Measurements from ENCODE around the gene AKAP8.
A peak's percentile ranks its signal among the peaks of the same experiment; 100 is the strongest.

Gene AKAP8

DNA sequence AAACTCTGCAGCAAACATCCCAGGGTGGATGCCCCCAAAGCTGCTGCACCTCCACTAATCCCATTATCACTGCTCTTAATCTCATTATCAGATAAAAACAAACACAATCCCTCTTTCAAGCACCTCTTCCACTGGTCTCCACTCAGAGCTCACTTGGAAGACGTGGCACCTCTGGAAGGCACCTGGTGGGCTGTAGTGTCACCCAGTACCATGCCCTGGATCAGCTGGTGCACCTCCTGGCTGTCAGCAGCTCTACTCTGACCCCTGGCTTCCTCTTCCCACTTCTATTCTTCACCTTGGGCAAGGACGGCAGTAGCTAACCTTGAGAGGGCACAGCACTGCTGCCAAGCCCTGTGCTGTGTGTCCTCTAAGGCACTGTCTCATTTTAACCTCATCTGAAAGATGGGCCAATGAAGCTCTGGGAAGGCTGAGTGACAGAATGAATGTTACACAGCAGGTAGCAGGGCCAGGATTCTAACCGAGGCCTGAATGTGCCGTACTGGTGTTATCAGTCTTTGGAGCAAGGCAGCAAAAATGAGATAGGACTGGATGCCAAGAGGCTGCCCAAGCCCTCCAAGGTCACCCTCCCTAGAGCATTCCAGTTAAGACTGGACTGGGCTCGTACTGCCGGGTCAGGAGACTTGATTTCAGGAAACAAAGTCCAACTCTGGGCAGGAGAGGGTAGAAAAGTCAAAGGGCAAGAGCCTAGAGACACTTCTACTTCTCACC is 54.6 kb downstream of the AKAP8 start:
- Histone ChIP-seq H3K9me3 (ENCODE audit: low read length) (no peaks in the 10 kb centered on the region), H3K4me1 (ENCODE audit: insufficient read depth, low read length) (peaks cover 70% of the 10 kb centered on the region), H3K36me3 (ENCODE audit: insufficient read depth, low read length) (no peaks in the 10 kb centered on the region), H3K4me3 (ENCODE audit: low read depth in 1 of 2, low read length in 2 of 2) (no peak overlapping the region), H3K9ac (ENCODE audit: low read length) (peak overlapping the region; percentile 4), H3K27ac (ENCODE audit: low read depth, low read length) (no peak overlapping the region), H3K27me3 (ENCODE audit: control insufficient read depth in 1 of 2, insufficient read depth in 2 of 2, low read length in 2 of 2) (no peaks in the 10 kb centered on the region)

DNA sequence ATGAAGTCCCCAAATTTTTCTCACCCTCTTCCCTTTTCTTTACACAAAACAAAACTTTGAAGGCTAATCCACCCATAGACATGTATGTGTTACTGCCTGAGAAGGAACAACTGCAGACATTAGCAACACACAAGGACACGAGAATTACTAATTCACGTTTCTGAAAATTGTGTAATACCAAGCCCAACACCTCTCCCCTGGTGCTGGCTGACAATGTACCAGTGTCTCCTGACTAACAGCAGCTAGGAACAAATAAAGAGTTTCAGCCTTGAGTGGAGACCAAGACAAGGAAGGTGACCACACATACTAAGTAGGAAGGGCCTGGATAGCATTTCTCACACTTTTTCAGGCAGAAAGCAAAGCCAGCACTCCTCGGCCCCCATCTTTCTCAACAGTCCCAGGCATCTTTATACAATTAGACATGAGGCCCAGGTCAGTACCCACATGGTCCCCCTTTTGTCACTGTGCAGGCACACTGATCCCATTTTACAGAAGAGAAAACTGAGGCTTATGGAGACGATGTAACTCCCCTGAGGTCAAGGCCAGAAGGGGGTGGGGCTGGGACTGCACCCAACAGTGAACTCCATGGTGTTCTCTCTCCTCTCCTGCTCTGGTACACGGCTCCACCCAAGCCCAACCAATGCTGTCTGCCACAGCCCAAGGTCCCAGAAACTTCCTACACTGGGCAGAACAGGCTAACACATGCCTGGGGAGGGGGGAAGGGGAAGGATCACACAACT is 55.9 kb downstream of the AKAP8 start:
- peak overlapping the region; percentile 4 for H3K9ac ChIP-seq (ENCODE audit: low read length)
- H3K27ac ChIP-seq (ENCODE audit: low read depth, low read length): no peak overlapping the region
- no peaks in the 10 kb centered on the region for H3K27me3 ChIP-seq (ENCODE audit: control insufficient read depth in 1 of 2, insufficient read depth in 2 of 2, low read length in 2 of 2)
- H3K9me3 ChIP-seq (ENCODE audit: low read length): no peaks in the 10 kb centered on the region
- H3K4me3 ChIP-seq (ENCODE audit: low read depth in 1 of 2, low read length in 2 of 2): no peak overlapping the region
- peaks cover 79% of the 10 kb centered on the region for H3K4me1 ChIP-seq (ENCODE audit: insufficient read depth, low read length)
- no peaks in the 10 kb centered on the region for H3K36me3 ChIP-seq (ENCODE audit: insufficient read depth, low read length)

DNA sequence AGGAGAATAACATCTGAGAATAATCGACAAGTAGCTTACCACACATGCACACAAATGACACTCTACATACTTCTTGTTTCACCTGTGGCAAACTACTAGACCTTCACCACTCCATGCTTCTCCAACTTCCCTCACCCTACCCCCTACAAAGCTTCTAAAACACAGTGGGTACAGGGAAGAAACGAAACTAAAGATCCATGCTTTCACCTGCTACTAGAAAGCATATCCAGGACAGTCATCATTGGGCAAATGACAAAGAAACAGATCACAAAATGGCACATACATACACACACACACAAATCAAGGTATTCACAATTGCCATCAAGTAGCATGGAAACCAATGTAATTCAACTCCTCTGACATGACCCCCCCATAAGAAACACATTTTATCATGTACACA is 57.8 kb downstream of the AKAP8 start:
- H3K27me3 ChIP-seq (ENCODE audit: control insufficient read depth in 1 of 2, insufficient read depth in 2 of 2, low read length in 2 of 2): no peaks in the 10 kb centered on the region
- peaks cover 80% of the 10 kb centered on the region for H3K4me1 ChIP-seq (ENCODE audit: insufficient read depth, low read length)
- H3K36me3 ChIP-seq (ENCODE audit: insufficient read depth, low read length): no peaks in the 10 kb centered on the region
- H3K9ac ChIP-seq (ENCODE audit: low read length): no peak overlapping the region
- no peaks in the 10 kb centered on the region for H3K9me3 ChIP-seq (ENCODE audit: low read length)
- H3K4me3 ChIP-seq (ENCODE audit: low read depth in 1 of 2, low read length in 2 of 2): peak overlapping the region in 1 of 2 donors; percentile 0
- H3K27ac ChIP-seq (ENCODE audit: low read depth, low read length): no peak overlapping the region

DNA sequence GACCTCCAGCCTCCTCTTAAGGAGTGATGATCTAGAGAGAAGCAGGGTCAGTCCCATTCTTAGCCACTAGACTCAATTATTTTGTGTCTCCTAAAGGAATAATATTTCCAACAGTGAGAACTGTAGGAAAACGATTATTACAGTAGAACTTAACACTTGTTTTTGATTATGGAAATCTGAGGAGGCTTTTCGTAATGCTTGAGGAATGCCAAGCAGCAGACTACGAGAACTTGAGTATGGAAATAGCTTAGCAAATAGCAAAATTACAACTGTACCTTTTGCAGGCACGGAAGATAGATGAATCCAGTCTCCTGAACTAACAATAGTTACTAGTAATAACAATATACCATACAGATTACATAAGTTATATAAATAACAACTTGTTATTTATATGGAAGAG is 59.5 kb downstream of the AKAP8 start:
- no peak overlapping the region for H3K27ac ChIP-seq (ENCODE audit: low read depth, low read length)
- H3K27me3 ChIP-seq (ENCODE audit: control insufficient read depth in 1 of 2, insufficient read depth in 2 of 2, low read length in 2 of 2): no peaks in the 10 kb centered on the region
- H3K4me1 ChIP-seq (ENCODE audit: insufficient read depth, low read length): peaks cover 81% of the 10 kb centered on the region
- no peak overlapping the region for H3K9ac ChIP-seq (ENCODE audit: low read length)
- no peak overlapping the region for H3K4me3 ChIP-seq (ENCODE audit: low read depth in 1 of 2, low read length in 2 of 2)
- no peaks in the 10 kb centered on the region for H3K9me3 ChIP-seq (ENCODE audit: low read length)
- no peaks in the 10 kb centered on the region for H3K36me3 ChIP-seq (ENCODE audit: insufficient read depth, low read length)

DNA sequence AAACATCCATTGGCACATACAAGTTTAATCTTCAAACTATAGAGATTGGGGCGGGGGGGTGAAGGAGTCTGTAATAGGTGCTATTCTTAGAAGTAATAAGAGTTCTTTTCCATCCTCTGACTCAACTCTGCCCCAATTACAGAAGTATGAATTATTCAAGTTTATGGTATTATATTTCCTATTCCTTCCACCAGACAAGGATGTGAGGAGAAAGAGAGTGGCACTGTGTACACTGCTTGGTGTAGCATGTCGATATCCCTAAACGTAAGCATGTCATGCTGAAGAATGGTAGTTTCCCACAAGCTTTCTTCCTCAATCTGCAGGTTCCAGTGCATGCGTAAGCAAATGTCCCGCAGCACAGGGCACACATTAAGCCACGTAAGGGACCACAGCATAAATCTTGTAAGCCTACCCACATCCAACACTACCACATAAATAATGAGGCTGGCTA is 61.3 kb downstream of the AKAP8 start:
- Histone ChIP-seq H3K9ac (ENCODE audit: low read length) (no peak overlapping the region), H3K27ac (ENCODE audit: low read depth, low read length) (peak overlapping the region; percentile 46), H3K4me1 (ENCODE audit: insufficient read depth, low read length) (peaks cover 79% of the 10 kb centered on the region), H3K4me3 (ENCODE audit: low read depth in 1 of 2, low read length in 2 of 2) (peak overlapping the region in 1 of 2 donors; percentile 8), H3K36me3 (ENCODE audit: insufficient read depth, low read length) (no peaks in the 10 kb centered on the region), H3K9me3 (ENCODE audit: low read length) (no peaks in the 10 kb centered on the region), H3K27me3 (ENCODE audit: control insufficient read depth in 1 of 2, insufficient read depth in 2 of 2, low read length in 2 of 2) (no peaks in the 10 kb centered on the region)

DNA sequence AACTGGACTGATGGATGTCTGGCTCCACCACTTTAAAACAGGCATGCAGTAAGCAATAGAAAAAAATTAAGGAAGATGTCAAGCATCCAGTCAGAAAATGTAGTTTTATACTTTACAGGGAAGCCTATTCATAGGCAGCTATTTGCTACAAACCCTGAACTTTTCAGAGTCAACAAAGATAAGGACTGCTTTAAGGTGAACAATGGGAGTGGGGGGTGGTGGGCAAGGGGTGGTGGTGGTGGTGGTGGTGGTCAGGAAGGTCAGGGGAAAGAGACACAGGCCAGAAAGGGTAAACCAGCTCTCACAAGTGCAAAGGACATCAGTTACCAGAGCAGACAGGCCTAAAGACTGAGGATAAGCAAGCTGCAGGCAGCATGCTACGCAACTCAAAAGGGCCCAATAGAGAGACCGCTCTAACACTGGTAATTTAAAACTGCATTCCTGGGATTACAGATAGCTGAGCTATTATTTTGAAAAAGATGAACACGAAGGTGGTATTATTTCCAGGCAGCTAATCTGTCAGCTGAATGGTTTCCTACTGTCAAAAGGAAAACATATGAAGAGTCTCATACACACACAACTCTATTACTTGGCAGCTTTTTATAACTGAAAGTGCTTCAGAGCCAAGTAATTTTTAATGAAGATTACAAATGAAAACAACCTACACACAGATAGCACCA is 62.1 kb downstream of the AKAP8 start:
- Histone ChIP-seq H3K36me3 (ENCODE audit: insufficient read depth, low read length) (no peaks in the 10 kb centered on the region), H3K27me3 (ENCODE audit: control insufficient read depth in 1 of 2, insufficient read depth in 2 of 2, low read length in 2 of 2) (no peaks in the 10 kb centered on the region), H3K27ac (ENCODE audit: low read depth, low read length) (no peak overlapping the region), H3K9me3 (ENCODE audit: low read length) (no peaks in the 10 kb centered on the region), H3K9ac (ENCODE audit: low read length) (no peak overlapping the region), H3K4me1 (ENCODE audit: insufficient read depth, low read length) (peaks cover 77% of the 10 kb centered on the region), H3K4me3 (ENCODE audit: low read depth in 1 of 2, low read length in 2 of 2) (no peak overlapping the region)

DNA sequence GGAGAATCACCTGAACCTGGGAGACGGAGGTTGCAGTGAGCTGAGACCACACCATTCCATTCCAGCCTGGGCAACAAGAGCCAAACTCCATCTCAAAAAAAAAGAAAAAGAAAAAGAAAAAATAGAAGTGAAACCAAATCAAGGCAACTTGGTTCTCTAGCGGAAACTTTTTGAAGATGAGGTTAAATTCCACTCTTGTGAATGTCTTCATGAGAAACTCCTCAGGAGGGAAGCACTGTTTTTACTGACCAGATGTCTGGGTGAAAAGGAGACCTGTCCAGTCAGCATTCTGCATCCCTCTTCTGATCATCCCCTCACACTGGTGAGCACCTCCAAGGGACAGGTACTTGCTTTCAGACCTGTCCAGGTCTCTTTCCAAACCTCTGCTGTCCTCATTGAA is 63.1 kb downstream of the AKAP8 start:
- H3K4me1 ChIP-seq (ENCODE audit: insufficient read depth, low read length): peaks cover 72% of the 10 kb centered on the region
- H3K27me3 ChIP-seq (ENCODE audit: control insufficient read depth in 1 of 2, insufficient read depth in 2 of 2, low read length in 2 of 2): no peaks in the 10 kb centered on the region
- no peak overlapping the region for H3K9ac ChIP-seq (ENCODE audit: low read length)
- H3K4me3 ChIP-seq (ENCODE audit: low read depth in 1 of 2, low read length in 2 of 2): no peak overlapping the region
- H3K36me3 ChIP-seq (ENCODE audit: insufficient read depth, low read length): no peaks in the 10 kb centered on the region
- no peaks in the 10 kb centered on the region for H3K9me3 ChIP-seq (ENCODE audit: low read length)
- H3K27ac ChIP-seq (ENCODE audit: low read depth, low read length): no peak overlapping the region

DNA sequence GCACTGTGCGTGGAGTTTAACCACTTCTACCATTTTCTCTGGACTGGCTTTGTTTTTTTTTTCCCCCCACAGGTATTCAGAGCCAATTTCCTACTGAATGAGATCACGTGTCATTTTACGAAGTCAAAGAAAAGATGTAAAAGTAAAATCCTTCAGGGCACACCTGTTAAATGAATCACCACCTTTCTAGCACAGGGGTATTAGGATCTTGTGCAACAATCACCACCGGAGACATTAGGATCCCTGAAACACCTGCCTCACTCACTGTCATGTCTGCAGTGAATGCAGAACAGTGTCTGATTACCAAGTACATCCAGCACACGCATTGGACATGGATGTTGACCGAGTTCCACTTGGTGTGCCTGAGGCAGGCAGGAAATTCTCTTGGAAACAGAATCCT is 64.5 kb downstream of the AKAP8 start:
- no peak overlapping the region for H3K9ac ChIP-seq (ENCODE audit: low read length)
- no peak overlapping the region for H3K27ac ChIP-seq (ENCODE audit: low read depth, low read length)
- H3K4me1 ChIP-seq (ENCODE audit: insufficient read depth, low read length): peaks cover 59% of the 10 kb centered on the region
- H3K27me3 ChIP-seq (ENCODE audit: control insufficient read depth in 1 of 2, insufficient read depth in 2 of 2, low read length in 2 of 2): no peaks in the 10 kb centered on the region
- no peak overlapping the region for H3K4me3 ChIP-seq (ENCODE audit: low read depth in 1 of 2, low read length in 2 of 2)
- H3K36me3 ChIP-seq (ENCODE audit: insufficient read depth, low read length): no peaks in the 10 kb centered on the region
- no peaks in the 10 kb centered on the region for H3K9me3 ChIP-seq (ENCODE audit: low read length)

DNA sequence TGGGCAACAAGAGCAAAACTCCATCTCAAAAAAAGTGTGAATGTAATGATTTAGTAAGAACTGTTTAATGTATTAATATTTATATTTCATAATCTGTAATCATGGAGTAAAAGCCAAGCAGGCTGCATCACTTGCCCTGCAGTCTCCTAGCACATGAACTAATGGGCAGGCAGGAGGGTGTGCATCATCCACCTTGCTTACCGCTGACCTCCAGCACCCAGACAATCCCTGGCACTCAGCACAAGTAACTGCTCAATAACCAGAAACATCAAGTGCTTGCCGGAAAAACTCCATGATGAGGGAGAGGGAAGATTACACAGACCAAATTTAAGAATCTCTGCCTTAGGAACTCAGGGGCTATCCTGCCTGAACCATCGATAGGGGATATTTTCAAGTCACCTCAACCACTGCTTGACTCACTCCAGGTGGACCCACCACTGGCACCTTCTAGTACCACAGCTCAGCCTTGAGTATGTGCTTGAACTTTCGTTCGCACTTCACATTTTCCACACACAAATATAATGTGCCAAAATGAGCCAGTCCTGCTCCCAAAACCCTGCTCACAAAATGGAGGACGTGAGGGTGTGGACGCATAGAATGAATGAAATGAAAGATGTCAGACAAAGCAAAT is 65.8 kb downstream of the AKAP8 start:
- H3K9ac ChIP-seq (ENCODE audit: low read length): no peak overlapping the region
- H3K4me1 ChIP-seq (ENCODE audit: insufficient read depth, low read length): peaks cover 54% of the 10 kb centered on the region
- H3K9me3 ChIP-seq (ENCODE audit: low read length): no peaks in the 10 kb centered on the region
- H3K4me3 ChIP-seq (ENCODE audit: low read depth in 1 of 2, low read length in 2 of 2): no peak overlapping the region
- H3K27ac ChIP-seq (ENCODE audit: low read depth, low read length): no peak overlapping the region
- H3K36me3 ChIP-seq (ENCODE audit: insufficient read depth, low read length): no peaks in the 10 kb centered on the region
- H3K27me3 ChIP-seq (ENCODE audit: control insufficient read depth in 1 of 2, insufficient read depth in 2 of 2, low read length in 2 of 2): no peaks in the 10 kb centered on the region

DNA sequence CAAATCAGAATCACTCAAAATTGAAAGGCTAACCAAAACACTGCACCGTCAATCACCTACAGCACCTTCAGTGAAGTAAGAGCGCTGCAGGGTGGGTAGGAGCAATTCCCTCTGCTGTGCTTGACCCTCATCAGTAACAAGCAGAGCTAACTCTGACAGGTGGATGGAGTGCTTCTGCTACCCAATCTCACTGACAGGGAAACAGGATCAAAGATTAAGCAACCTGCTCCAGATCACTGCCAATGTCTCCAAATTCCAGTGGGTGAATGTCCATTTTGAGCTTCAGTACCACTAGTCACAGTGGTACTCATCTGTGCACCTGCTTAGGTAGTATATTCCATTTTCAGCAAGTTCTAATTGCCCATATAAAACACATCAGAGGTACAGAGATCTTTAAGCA is 72.4 kb downstream of the AKAP8 start:
- no peak overlapping the region for H3K4me3 ChIP-seq (ENCODE audit: low read depth in 1 of 2, low read length in 2 of 2)
- H3K27me3 ChIP-seq (ENCODE audit: control insufficient read depth in 1 of 2, insufficient read depth in 2 of 2, low read length in 2 of 2): no peaks in the 10 kb centered on the region
- H3K9me3 ChIP-seq (ENCODE audit: low read length): no peaks in the 10 kb centered on the region
- no peak overlapping the region for H3K27ac ChIP-seq (ENCODE audit: low read depth, low read length)
- no peak overlapping the region for H3K9ac ChIP-seq (ENCODE audit: low read length)
- peaks cover 42% of the 10 kb centered on the region for H3K4me1 ChIP-seq (ENCODE audit: insufficient read depth, low read length)
- no peaks in the 10 kb centered on the region for H3K36me3 ChIP-seq (ENCODE audit: insufficient read depth, low read length)

DNA sequence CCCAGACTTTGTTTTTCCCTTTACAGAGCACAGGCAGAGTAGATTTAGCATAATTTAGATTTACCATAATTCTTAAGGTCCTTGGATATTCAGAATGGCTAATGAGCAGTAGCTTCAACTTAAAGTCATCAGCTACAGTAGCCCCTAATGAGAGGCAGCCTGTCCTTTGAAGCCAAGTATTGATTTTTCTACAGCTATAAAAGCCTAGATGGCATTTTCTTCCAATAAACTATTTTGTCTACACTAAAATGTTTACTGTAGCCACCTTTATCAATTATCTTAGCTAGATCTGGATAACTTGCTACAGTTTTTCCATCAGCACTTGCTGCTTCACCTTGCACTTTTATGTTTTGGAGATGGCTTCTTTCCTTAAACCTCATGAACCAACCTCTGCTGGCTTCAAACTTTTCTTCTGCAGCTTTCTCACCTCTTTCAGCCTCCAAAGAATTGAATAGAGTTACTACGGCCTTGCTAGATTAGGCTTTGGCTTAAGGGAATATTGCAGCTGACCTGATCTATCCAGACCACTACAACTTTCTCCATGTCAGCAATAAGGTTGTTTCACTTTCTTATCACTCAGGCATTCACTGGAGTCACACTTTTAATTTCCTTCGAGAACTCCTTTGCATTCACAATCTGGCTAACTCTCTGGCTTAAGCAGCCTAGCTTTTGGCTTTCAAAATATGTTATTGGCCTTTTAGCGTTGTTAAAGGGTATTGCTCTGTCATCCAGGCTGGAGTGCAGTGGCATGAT is 73.8 kb downstream of the AKAP8 start:
- Histone ChIP-seq H3K4me3 (ENCODE audit: low read depth in 1 of 2, low read length in 2 of 2) (no peak overlapping the region), H3K36me3 (ENCODE audit: insufficient read depth, low read length) (no peaks in the 10 kb centered on the region), H3K9ac (ENCODE audit: low read length) (no peak overlapping the region), H3K27me3 (ENCODE audit: control insufficient read depth in 1 of 2, insufficient read depth in 2 of 2, low read length in 2 of 2) (no peaks in the 10 kb centered on the region), H3K27ac (ENCODE audit: low read depth, low read length) (no peak overlapping the region), H3K9me3 (ENCODE audit: low read length) (no peaks in the 10 kb centered on the region), H3K4me1 (ENCODE audit: insufficient read depth, low read length) (peaks cover 46% of the 10 kb centered on the region)
